ENCODE results near the gene RFX6. TPM values are rescaled to one million over a fixed set of nuclear protein-coding genes. Genes with fewer than 3 reads are reported as not detected.

The RFX6 gene
- total RNA-seq, 1 donor from 2014 or later = not detected

- Histone ChIP-seq H3K9me3 (ENCODE audit: insufficient read depth, low read depth, low read length) (no peaks in the 10 kb centered on the region), H3K4me3 (ENCODE audit: insufficient read depth, low read depth, low read length) (no peak overlapping the region), H3K27ac (ENCODE audit: low read depth, low read length) (no peak overlapping the region), H3K4me1 (ENCODE audit: insufficient read depth, low read length) (no peaks in the 10 kb centered on the region), H4K20me1 (ENCODE audit: insufficient read depth, low read length) (no peaks in the 10 kb centered on the region), H3K36me3 (ENCODE audit: insufficient read depth, low read length) (no peaks in the 10 kb centered on the region), H3K9ac (ENCODE audit: low read length) (no peak overlapping the region), H2AFZ (ENCODE audit: low read depth, low read length) (no peak overlapping the region), H3K79me2 (ENCODE audit: insufficient read depth, low read length) (no peaks in the 10 kb centered on the region), H3K27me3 (ENCODE audit: insufficient read depth, low read length) (no peaks in the 10 kb centered on the region), H3K4me2 (ENCODE audit: low read length) (no peak overlapping the region)
- H3K4me3 Mint-ChIP-seq (ENCODE audit: unreplicated experiment) = no peak overlapping the region
- DNase-seq (ENCODE audit: low read depth) = no peak
- no peaks in the 10 kb centered on the region for H3K36me3 Mint-ChIP-seq (ENCODE audit: low read depth, unreplicated experiment)
- TF ChIP-seq EZH2 (IDR thresholded peaks at IDR 0.05; ENCODE audit: insufficient read depth, low read length) = no peak
- TF ChIP-seq CTCF (IDR thresholded peaks at IDR 0.05; ENCODE audit: insufficient read depth, low read depth, low read length) = no peak
- H3K9me3 Mint-ChIP-seq (ENCODE audit: unreplicated experiment) = no peaks in the 10 kb centered on the region
- H3K27me3 Mint-ChIP-seq (ENCODE audit: low read depth, unreplicated experiment) = no peaks in the 10 kb centered on the region
- no peak overlapping the region for H3K27ac Mint-ChIP-seq (ENCODE audit: unreplicated experiment)
- no peak for FAIRE-seq
- H3K4me1 Mint-ChIP-seq (ENCODE audit: low read depth, unreplicated experiment) = peaks cover 17% of the 10 kb centered on the region
Measured at GRCh38 chr6:116954335-116954734, 77.3 kb downstream of the RFX6 start.

- Mint-ChIP-seq H3K36me3 (ENCODE audit: low read depth, unreplicated experiment) (no peaks in the 10 kb centered on the region), H3K4me1 (ENCODE audit: low read depth, unreplicated experiment) (peaks cover 13% of the 10 kb centered on the region), H3K4me3 (ENCODE audit: unreplicated experiment) (no peak overlapping the region), H3K27me3 (ENCODE audit: low read depth, unreplicated experiment) (no peaks in the 10 kb centered on the region), H3K27ac (ENCODE audit: unreplicated experiment) (no peak overlapping the region), H3K9me3 (ENCODE audit: unreplicated experiment) (no peaks in the 10 kb centered on the region)
- Histone ChIP-seq H3K9ac (ENCODE audit: low read length) (no peak overlapping the region), H4K20me1 (ENCODE audit: insufficient read depth, low read length) (no peaks in the 10 kb centered on the region), H3K9me3 (ENCODE audit: insufficient read depth, low read depth, low read length) (no peaks in the 10 kb centered on the region), H3K4me2 (ENCODE audit: low read length) (no peak overlapping the region), H3K27ac (ENCODE audit: low read depth, low read length) (no peak overlapping the region), H3K27me3 (ENCODE audit: insufficient read depth, low read length) (no peaks in the 10 kb centered on the region), H3K4me1 (ENCODE audit: insufficient read depth, low read length) (no peaks in the 10 kb centered on the region), H3K79me2 (ENCODE audit: insufficient read depth, low read length) (no peaks in the 10 kb centered on the region), H2AFZ (ENCODE audit: low read depth, low read length) (no peak overlapping the region), H3K36me3 (ENCODE audit: insufficient read depth, low read length) (no peaks in the 10 kb centered on the region), H3K4me3 (ENCODE audit: insufficient read depth, low read depth, low read length) (no peak overlapping the region)
- no peak for TF ChIP-seq CTCF (IDR thresholded peaks at IDR 0.05; ENCODE audit: insufficient read depth, low read depth, low read length)
- no peak for TF ChIP-seq EZH2 (IDR thresholded peaks at IDR 0.05; ENCODE audit: insufficient read depth, low read length)
- DNase-seq (ENCODE audit: low read depth) (no peak), FAIRE-seq (no peak)
Measured at GRCh38 chr6:116954938-116955337, 77.9 kb downstream of the RFX6 start.

- Histone ChIP-seq H3K4me1 (ENCODE audit: insufficient read depth, low read length) (no peaks in the 10 kb centered on the region), H3K9me3 (ENCODE audit: insufficient read depth, low read depth, low read length) (no peaks in the 10 kb centered on the region), H3K9ac (ENCODE audit: low read length) (no peak overlapping the region), H4K20me1 (ENCODE audit: insufficient read depth, low read length) (no peaks in the 10 kb centered on the region), H3K27ac (ENCODE audit: low read depth, low read length) (no peak overlapping the region), H3K27me3 (ENCODE audit: insufficient read depth, low read length) (no peaks in the 10 kb centered on the region), H3K36me3 (ENCODE audit: insufficient read depth, low read length) (no peaks in the 10 kb centered on the region), H3K4me2 (ENCODE audit: low read length) (no peak overlapping the region), H3K4me3 (ENCODE audit: insufficient read depth, low read depth, low read length) (no peak overlapping the region), H2AFZ (ENCODE audit: low read depth, low read length) (no peak overlapping the region), H3K79me2 (ENCODE audit: insufficient read depth, low read length) (no peaks in the 10 kb centered on the region)
- H3K9me3 Mint-ChIP-seq (ENCODE audit: unreplicated experiment) = no peaks in the 10 kb centered on the region
- H3K27me3 Mint-ChIP-seq (ENCODE audit: low read depth, unreplicated experiment) = no peaks in the 10 kb centered on the region
- TF ChIP-seq CTCF (IDR thresholded peaks at IDR 0.05; ENCODE audit: insufficient read depth, low read depth, low read length) (no peak), EZH2 (IDR thresholded peaks at IDR 0.05; ENCODE audit: insufficient read depth, low read length) (no peak)
- H3K4me1 Mint-ChIP-seq (ENCODE audit: low read depth, unreplicated experiment) = peaks cover 5% of the 10 kb centered on the region
- no peak overlapping the region for H3K27ac Mint-ChIP-seq (ENCODE audit: unreplicated experiment)
- H3K4me3 Mint-ChIP-seq (ENCODE audit: unreplicated experiment) = no peak overlapping the region
- H3K36me3 Mint-ChIP-seq (ENCODE audit: low read depth, unreplicated experiment) = no peaks in the 10 kb centered on the region
- FAIRE-seq (no peak), DNase-seq (ENCODE audit: low read depth) (no peak)
Measured at GRCh38 chr6:116955773-116956172, 78.7 kb downstream of the RFX6 start.
